ENCODE results near the gene RYR1. TPM values are rescaled to one million over a fixed set of nuclear protein-coding genes. Genes with fewer than 3 reads are reported as not detected.
"Not testable (repeated sequence)": the region's sequence is repeated elsewhere in the genome, so short reads cannot be mapped to it uniquely, and the experiment has no call there.

Gene RYR1
- total and polyA plus RNA-seq, 7 donors = under 0.01 to 4.1 (median 0.85) TPM

DNA sequence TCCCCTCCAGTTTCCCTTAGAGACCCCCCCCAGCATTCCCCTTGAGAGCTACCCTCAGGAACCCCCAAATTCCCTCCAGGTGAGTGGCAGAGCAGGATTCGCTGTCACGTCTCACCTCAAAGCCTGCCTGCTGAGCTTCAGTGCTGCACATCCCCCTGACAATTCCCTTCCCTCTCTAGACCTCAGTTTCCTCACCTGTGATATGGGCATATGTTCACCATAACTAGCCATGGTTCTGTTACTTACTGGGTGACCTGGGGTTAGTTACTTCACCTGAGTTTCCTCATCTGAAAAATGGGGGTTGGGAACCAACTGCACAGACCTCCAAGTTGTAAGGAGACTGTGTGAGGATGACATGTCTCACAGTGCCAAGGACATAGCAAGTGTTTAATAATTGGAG is 75.5 kb downstream of the RYR1 start:
- H3K27me3 ChIP-seq = no peaks in the 10 kb centered on the region
- intact Hi-C loops (cut with DNase I) = no loop called here
- WGBS, 2 donors = 87 to 94% methylated on average over 2 of the region's 2 CpGs
- no peaks in the 10 kb centered on the region for H3K9me3 ChIP-seq
- no peaks in the 10 kb centered on the region for H3K4me1 ChIP-seq
- no peak overlapping the region for H3K4me3 ChIP-seq
- H3K27ac ChIP-seq = no peak overlapping the region
- TF ChIP-seq POLR2A (IDR thresholded peaks at IDR 0.05) = no peak
- no peak for TF ChIP-seq EP300 (IDR thresholded peaks at IDR 0.05)
- TF ChIP-seq, protein P1, sequence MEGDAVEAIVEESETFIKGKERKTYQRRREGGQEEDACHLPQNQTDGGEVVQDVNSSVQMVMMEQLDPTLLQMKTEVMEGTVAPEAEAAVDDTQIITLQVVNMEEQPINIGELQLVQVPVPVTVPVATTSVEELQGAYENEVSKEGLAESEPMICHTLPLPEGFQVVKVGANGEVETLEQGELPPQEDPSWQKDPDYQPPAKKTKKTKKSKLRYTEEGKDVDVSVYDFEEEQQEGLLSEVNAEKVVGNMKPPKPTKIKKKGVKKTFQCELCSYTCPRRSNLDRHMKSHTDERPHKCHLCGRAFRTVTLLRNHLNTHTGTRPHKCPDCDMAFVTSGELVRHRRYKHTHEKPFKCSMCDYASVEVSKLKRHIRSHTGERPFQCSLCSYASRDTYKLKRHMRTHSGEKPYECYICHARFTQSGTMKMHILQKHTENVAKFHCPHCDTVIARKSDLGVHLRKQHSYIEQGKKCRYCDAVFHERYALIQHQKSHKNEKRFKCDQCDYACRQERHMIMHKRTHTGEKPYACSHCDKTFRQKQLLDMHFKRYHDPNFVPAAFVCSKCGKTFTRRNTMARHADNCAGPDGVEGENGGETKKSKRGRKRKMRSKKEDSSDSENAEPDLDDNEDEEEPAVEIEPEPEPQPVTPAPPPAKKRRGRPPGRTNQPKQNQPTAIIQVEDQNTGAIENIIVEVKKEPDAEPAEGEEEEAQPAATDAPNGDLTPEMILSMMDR (IDR thresholded peaks at IDR 0.05) = no peak
- TF ChIP-seq POLR2AphosphoS5 (IDR thresholded peaks at IDR 0.05) = no peak
- DNase-seq = no peak
- H3K36me3 ChIP-seq = no peaks in the 10 kb centered on the region

DNA sequence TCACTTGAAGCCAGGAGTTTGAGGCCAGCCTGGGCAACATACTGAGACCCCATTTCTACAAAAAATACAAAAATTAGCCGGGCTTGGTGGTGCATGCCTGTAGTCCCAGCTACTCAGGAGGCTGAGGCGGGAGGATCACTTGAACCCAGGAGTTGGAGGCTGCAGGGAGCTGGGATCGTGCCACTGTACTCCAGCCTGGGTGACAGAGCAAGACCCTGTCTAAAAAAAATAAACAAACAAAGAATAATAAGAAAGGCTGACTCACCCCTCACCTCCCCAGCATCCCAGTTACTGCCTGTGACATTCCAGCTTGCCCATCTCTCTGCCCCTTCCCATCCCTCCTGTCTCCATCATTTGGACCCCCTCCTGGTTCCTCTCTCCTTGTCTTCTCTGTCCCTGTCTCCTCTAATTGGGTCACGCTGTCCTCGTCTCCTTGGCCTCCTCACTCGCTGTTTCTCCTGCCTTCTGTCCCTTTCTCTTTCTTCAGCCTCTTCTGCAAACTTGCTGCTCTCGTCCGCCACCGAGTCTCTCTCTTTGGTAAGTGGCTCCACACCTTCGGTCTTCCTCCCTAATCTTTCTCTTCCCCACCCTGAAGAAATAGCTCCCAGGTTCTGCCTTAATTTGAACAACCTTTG is 77.7 kb downstream of the RYR1 start:
- H3K27ac ChIP-seq = no peak overlapping the region
- H3K36me3 ChIP-seq = no peaks in the 10 kb centered on the region
- intact Hi-C loops (cut with DNase I) = no loop called here
- 78 to 81% methylated on average over 10 of the region's 10 CpGs for WGBS, 2 donors
- H3K4me3 ChIP-seq = no peak overlapping the region
- peaks cover 0 to 6% (median 0%) of the 10 kb centered on the region in 4 donors for H3K4me1 ChIP-seq
- no peaks in the 10 kb centered on the region for H3K27me3 ChIP-seq
- TF ChIP-seq EP300 (IDR thresholded peaks at IDR 0.05) (no peak), POLR2A (IDR thresholded peaks at IDR 0.05) (no peak), POLR2AphosphoS5 (IDR thresholded peaks at IDR 0.05) (no peak)
- TF ChIP-seq, protein P1 (IDR thresholded peaks at IDR 0.05) = no peak
- no peak for DNase-seq
- no peaks in the 10 kb centered on the region for H3K9me3 ChIP-seq

DNA sequence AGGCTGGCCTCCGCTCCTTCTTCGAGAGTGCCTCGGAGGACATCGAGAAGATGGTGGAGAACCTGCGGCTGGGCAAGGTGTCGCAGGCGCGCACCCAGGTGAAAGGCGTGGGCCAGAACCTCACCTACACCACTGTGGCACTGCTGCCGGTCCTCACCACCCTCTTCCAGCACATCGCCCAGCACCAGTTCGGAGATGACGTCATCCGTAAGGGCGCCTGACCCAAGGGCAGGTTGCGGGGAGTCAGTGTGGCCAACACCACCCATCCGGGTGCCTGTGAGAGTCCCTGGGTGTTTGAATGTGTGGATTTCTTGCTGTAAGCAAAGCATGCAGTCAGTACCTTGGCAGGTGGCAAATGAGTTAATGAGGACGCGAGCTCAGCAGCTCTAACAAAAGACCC is 78.8 kb downstream of the RYR1 start:
- DNase-seq = no peak
- intact Hi-C loops (cut with DNase I) = no loop called here
- TF ChIP-seq POLR2A (IDR thresholded peaks at IDR 0.05) (no peak), POLR2AphosphoS5 (IDR thresholded peaks at IDR 0.05) (no peak), EP300 (IDR thresholded peaks at IDR 0.05) (no peak)
- TF ChIP-seq, protein P1 (IDR thresholded peaks at IDR 0.05) = no peak
- H3K36me3 ChIP-seq = no peaks in the 10 kb centered on the region
- H3K9me3 ChIP-seq = no peaks in the 10 kb centered on the region
- H3K27ac ChIP-seq = no peak overlapping the region
- peaks cover 0 to 6% (median 0%) of the 10 kb centered on the region in 4 donors for H3K4me1 ChIP-seq
- 90 to 92% methylated on average over 19 of the region's 19 CpGs for WGBS, 2 donors
- no peak overlapping the region for H3K4me3 ChIP-seq
- no peaks in the 10 kb centered on the region for H3K27me3 ChIP-seq

DNA sequence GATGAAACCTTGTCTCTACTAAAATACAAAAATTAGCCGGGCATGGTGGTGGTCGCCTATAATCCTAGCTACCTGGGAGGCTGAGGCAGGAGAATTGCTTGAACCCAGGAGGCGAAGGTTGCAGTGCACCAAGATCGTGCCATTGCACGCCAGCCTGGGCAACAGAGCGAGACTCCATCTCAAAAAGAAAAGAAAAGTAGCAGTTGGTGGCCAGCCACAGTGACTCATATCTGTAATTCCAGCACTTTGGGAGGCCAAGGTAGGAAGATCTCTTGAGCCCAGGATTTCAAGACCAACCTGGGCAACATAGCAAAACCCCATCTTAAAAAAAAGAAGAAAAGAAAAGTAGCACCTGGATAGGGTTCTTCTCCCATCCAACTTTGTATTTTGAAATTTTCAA is 79.7 kb downstream of the RYR1 start:
- 87 to 90% methylated on average over 6 of the region's 6 CpGs for WGBS, 2 donors
- DNase-seq; H3K27me3 ChIP-seq; intact Hi-C loops (cut with DNase I); H3K4me1 ChIP-seq; H3K36me3 ChIP-seq; H3K4me3 ChIP-seq; H3K27ac ChIP-seq; H3K9me3 ChIP-seq: not testable (repeated sequence)

DNA sequence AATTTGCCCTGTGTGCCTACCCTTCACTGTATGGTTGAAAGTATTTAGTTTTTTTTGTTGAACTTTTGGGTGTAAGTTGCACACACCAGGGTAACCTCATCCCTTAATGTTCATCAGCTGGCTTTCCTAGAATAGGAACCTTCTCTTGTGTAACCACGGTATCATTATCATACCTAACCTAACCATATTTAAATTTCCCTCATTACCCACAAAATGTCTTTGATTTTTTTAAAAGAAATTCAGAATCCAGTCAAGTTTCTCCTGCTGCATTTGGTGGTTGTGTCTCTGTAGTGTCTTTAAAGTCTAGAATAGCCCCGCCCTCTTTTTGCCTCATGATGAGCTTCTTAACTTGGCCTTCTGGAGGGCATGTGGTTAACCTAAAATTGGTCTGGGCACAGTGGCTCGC is 80.3 kb downstream of the RYR1 start:
- WGBS, 2 donors = 62 to 68% methylated on average over 3 of the region's 3 CpGs
- intact Hi-C loops (cut with DNase I) = loop anchor here (2.0 kb wide), 1 partner anchor 417 kb away; the partner anchor contains the start of genes MRPS12 and SARS2
- H3K4me1 ChIP-seq = peaks cover 0 to 6% (median 0%) of the 10 kb centered on the region in 4 donors

More for the DNA sequence above, 80.3 kb downstream of the RYR1 start:
- Histone ChIP-seq H3K4me3 (no peak overlapping the region), H3K27ac (no peak overlapping the region), H3K9me3 (no peaks in the 10 kb centered on the region), H3K36me3 (no peaks in the 10 kb centered on the region), H3K27me3 (no peaks in the 10 kb centered on the region)
- no peak for TF ChIP-seq POLR2A (IDR thresholded peaks at IDR 0.05)
- TF ChIP-seq, protein P1 (IDR thresholded peaks at IDR 0.05) = no peak
- TF ChIP-seq POLR2AphosphoS5 (IDR thresholded peaks at IDR 0.05) = no peak
- no peak for TF ChIP-seq EP300 (IDR thresholded peaks at IDR 0.05)
- no peak for DNase-seq
